Measurements from ENCODE around the gene RBPJL. TPM values are rescaled to one million over a fixed set of nuclear protein-coding genes. Genes with fewer than 3 reads are reported as not detected.
A peak's percentile ranks its signal among the peaks of the same experiment; 100 is the strongest.

Gene RBPJL
- total RNA-seq, 1 donor from 2014 or later = not detected

DNA sequence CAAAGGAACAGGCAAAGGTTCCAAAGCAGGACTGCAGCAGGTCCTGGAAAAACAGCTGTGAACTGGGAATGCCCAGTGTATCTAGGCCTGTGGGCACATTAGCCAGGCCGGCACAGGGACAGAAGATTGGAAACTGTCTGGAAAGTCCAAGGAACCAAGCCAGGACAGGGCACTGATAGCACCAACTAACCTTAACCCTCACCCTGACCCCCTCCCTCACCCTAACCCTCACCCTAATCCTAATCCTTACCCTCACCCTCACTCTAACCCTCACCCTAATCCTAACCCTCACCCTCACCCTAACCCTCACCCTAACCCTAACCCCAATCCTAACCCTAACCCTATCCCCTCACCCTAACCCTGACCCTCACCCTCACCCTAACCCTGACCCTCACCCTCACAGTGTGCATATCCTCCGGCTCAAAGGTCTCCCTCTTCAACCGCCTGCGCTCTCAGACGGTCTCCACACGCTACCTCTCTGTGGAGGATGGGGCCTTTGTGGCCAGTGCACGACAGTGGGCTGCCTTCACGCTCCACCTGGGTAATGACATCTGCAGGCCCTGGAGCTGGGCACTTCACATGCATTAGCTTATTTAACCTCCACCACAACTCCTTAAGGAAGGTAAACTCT lies 6.5 kb downstream of the RBPJL start:
- Mint-ChIP-seq H3K9me3 (no peaks in the 10 kb centered on the region), H3K4me3 (ENCODE audit: low read depth) (no peak overlapping the region), H3K27ac (no peak overlapping the region), H3K27me3 (ENCODE audit: low read depth) (peaks cover 37% of the 10 kb centered on the region), H3K36me3 (ENCODE audit: low read depth) (no peaks in the 10 kb centered on the region), H3K4me1 (ENCODE audit: low read depth) (peaks cover 21% of the 10 kb centered on the region)
- no peak for DNase-seq (ENCODE audit: low spot score)
- intact Hi-C loops (cut with micrococcal nuclease) = no loop called here

DNA sequence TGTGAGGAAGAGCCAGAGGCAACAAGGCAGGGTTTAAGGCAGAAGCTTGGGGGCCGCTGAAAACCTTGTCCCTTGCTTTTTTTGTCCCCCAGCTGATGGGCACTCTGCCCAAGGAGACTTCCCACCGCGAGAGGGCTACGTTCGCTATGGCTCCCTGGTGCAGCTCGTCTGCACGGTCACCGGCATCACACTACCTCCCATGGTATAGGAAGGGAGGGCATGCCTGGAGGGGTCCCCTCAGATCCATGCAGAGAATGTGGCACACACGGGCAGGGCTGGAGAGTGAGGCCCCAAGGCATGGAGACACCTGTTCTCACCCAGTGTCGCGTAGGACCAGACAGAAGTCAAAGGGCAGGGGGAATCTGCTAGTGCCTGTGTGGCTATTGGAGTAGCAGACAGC lies 7.3 kb downstream of the RBPJL start:
- Mint-ChIP-seq H3K36me3 (ENCODE audit: low read depth) (no peaks in the 10 kb centered on the region), H3K27me3 (ENCODE audit: low read depth) (peaks cover 35% of the 10 kb centered on the region), H3K4me1 (ENCODE audit: low read depth) (peaks cover 29% of the 10 kb centered on the region), H3K27ac (no peak overlapping the region), H3K4me3 (ENCODE audit: low read depth) (no peak overlapping the region), H3K9me3 (no peaks in the 10 kb centered on the region)
- intact Hi-C loops (cut with micrococcal nuclease) = no loop called here
- no peak for DNase-seq (ENCODE audit: low spot score)

DNA sequence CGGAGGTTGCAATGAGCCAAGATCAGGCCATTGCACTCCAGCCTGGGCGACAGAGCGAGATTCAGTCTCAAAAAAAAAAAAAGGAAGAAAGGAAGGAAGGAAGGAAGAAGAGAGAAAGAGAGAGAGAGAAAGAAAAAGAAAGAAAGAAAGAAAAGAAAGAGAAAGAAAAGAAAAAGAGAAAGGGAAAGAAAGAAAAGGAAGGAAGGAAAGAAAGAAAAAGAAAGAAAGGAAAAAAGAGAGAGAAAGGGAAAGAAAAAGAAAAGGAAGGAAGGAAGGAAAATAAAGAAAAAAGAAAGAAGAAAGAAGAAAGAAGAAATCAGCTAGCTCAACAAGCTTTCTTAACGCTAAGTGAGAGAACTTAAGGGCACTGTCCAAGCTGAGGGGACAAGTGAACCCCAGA lies 9.0 kb downstream of the RBPJL start:
- intact Hi-C loops (cut with micrococcal nuclease) = loop anchor here (5.0 kb wide), 2 partner anchors 42 to 137 kb away; no protein-coding TSS in a partner anchor
- Mint-ChIP-seq H3K4me1 (ENCODE audit: low read depth) (peaks cover 35% of the 10 kb centered on the region), H3K4me3 (ENCODE audit: low read depth) (no peak overlapping the region), H3K27ac (no peak overlapping the region), H3K9me3 (no peaks in the 10 kb centered on the region), H3K27me3 (ENCODE audit: low read depth) (peaks cover 26% of the 10 kb centered on the region), H3K36me3 (ENCODE audit: low read depth) (no peaks in the 10 kb centered on the region)
- DNase-seq (ENCODE audit: low spot score) = no peak

DNA sequence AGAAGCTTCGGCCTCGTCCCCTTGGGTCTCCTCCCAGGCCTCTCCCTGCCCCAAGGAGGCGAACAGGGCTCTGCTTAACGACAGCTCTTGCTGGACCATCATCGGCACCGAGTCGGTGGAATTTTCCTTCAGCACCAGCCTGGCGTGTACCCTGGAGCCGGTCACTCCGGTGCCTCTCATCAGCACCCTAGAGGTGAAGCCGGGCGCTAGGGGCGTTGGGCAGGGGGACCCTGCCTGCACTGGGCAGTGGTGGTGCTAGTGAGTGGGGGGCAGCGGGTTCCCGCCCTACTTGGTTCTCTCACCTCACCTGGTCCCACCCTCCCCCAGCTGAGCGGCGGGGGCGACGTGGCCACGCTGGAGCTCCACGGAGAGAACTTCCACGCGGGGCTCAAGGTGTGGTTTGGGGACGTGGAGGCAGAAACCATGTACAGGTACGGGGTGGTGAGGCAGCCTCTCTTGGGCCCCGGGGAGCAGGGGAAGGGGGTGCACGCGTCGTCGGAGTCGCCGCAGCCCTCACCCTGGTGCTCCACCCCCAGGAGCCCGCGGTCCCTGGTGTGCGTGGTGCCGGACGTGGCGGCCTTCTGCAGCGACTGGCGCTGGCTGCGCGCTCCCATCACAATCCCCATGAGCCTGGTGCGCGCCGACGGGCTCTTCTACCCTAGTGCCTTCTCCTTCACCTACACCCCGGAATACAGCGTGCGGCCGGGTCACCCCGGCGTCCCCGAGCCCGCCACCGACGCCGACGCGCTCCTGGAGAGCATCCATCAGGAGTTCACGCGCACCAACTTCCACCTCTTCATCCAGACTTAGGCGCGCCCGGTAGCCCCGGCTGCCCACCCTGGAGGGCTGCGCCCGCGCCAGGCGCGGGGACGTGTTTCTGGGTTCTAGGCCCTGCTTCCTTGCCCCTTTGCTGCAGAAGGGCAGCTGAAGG lies 9.8 kb downstream of the RBPJL start:
- Mint-ChIP-seq H3K27ac (no peak overlapping the region), H3K9me3 (no peaks in the 10 kb centered on the region), H3K27me3 (ENCODE audit: low read depth) (peaks cover 23% of the 10 kb centered on the region), H3K4me3 (ENCODE audit: low read depth) (no peak overlapping the region), H3K4me1 (ENCODE audit: low read depth) (peaks cover 37% of the 10 kb centered on the region), H3K36me3 (ENCODE audit: low read depth) (no peaks in the 10 kb centered on the region)
- no peak for DNase-seq (ENCODE audit: low spot score)
- intact Hi-C loops (cut with micrococcal nuclease) = loop anchor here (5.0 kb wide), 2 partner anchors 41 to 136 kb away; no protein-coding TSS in a partner anchor

DNA sequence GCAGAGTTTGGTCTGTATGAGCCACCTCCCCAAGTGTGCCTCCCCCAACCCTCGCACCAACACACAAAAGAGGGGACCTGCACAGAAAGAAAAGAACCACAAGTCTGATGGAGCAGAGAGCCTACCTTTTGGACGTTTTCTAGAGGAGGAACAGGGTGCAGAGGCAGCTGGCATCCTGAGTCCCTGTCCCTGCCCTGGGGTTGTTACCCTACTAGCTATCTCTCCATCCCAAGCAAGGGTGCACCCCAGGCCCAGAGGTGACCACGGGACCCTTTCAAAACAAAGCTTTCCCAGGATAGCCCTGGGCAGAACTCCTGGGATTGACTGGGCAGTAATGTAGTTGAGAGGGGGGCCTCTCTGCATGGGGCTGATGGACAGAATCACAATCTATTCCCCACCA lies 11.2 kb downstream of the RBPJL start:
- H3K36me3 Mint-ChIP-seq (ENCODE audit: low read depth) = no peaks in the 10 kb centered on the region
- intact Hi-C loops (cut with micrococcal nuclease) = loop anchor here (2.0 to 5.0 kb wide), 3 partner anchors 39 to 134 kb away; no protein-coding TSS in a partner anchor

DNA sequence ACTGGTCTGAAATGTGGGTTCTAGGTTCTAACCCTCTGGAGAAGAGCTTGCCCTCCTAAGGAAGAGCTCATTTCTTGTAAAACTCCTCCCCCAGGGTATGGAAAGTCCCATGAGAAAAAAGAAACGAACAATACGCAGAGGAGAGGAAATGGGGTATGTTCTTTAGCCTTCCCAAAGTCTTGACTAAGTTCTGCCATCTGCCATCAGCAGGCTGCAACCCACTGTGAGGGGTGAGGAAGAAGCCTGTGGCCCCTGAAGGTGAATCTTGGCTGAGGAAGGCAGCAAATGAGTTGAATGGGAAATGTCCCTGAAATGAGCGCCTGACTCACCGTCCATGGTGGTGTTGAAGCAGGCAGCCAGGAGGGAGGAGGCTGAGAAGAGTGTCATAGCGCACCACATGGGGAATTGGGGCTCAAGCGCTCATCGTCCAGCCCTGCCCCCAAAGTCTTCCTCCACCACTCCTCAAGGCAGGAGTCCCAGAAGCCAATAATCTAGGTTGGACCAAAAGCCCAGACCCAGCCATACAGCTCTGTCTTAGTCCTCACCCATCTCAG lies 11.8 kb downstream of the RBPJL start:
- Mint-ChIP-seq H3K36me3 (ENCODE audit: low read depth) (no peaks in the 10 kb centered on the region), H3K27ac (peak overlapping the region; percentile 69), H3K4me1 (ENCODE audit: low read depth) (peaks cover 32% of the 10 kb centered on the region), H3K4me3 (ENCODE audit: low read depth) (peak overlapping the region; percentile 9), H3K27me3 (ENCODE audit: low read depth) (peaks cover 22% of the 10 kb centered on the region), H3K9me3 (no peaks in the 10 kb centered on the region)
- intact Hi-C loops (cut with micrococcal nuclease) = loop anchor here (2.0 to 5.0 kb wide), 3 partner anchors 39 to 134 kb away; no protein-coding TSS in a partner anchor
- DNase-seq (ENCODE audit: low spot score) = no peak

More for the DNA sequence above, 11.2 kb downstream of the RBPJL start:
- H3K4me3 Mint-ChIP-seq (ENCODE audit: low read depth) = no peak overlapping the region
- H3K4me1 Mint-ChIP-seq (ENCODE audit: low read depth) = peaks cover 32% of the 10 kb centered on the region
- H3K27me3 Mint-ChIP-seq (ENCODE audit: low read depth) = peaks cover 22% of the 10 kb centered on the region
- peak overlapping the region; percentile 69 for H3K27ac Mint-ChIP-seq
- H3K9me3 Mint-ChIP-seq = no peaks in the 10 kb centered on the region
- DNase-seq (ENCODE audit: low spot score) = no peak

DNA sequence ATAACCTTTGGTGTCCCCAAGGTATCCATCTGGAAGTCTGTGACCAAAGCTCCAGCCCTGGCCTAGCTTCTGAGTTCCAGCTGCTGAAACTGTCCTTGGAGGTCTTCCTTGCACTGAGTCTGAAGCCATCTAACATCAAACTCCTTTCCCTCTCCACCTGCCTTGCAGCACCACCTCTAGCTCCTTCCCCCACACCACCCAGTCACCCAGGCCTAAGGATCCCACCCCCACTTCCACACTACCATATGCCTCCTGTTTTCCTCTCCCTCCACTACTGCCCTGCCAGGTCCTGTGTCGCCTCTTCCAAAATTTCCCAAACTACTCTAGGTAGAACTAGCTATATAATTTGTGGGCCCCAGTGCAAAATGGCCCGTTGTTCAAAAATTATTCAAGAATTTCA lies 12.3 kb downstream of the RBPJL start:
- Mint-ChIP-seq H3K27ac (peak overlapping the region; percentile 64), H3K9me3 (no peaks in the 10 kb centered on the region), H3K4me1 (ENCODE audit: low read depth) (peaks cover 32% of the 10 kb centered on the region), H3K36me3 (ENCODE audit: low read depth) (no peaks in the 10 kb centered on the region), H3K4me3 (ENCODE audit: low read depth) (no peak overlapping the region), H3K27me3 (ENCODE audit: low read depth) (peaks cover 22% of the 10 kb centered on the region)
- intact Hi-C loops (cut with micrococcal nuclease) = loop anchor here (2.0 to 5.0 kb wide), 3 partner anchors 38 to 133 kb away; no protein-coding TSS in a partner anchor
- DNase-seq (ENCODE audit: low spot score) = no peak

DNA sequence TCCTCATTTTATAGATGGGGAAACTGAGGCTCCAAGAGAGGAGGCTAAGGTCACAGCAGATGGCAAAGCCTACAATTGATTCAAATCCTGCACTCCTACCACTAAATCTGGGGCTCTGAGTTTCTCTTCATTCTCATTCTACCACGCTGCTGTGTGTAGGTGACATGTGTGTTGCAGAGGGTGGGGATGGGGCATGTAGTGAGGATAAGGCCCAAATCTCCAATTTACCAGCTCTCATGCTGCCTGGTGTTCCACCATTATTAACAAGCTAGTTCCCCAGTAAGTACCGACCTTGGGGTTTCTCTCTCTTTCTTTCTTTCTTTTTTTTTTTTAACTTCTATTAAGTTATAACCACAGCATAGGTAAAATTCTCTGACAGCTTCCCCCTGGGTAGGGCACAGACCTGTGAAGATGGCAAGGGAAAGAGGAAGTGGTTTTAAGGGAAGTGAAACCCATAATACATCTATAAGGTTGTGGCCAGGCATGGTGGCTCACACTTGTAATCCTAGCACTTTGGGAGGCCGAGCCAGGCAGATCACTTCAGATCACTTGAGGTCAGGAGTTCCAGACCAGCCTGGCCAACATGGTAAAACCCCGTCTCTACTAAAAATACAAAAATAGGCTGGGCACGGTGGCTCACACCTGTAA lies 14.4 kb downstream of the RBPJL start:
- Mint-ChIP-seq H3K36me3 (ENCODE audit: low read depth) (peaks cover 6% of the 10 kb centered on the region), H3K4me3 (ENCODE audit: low read depth) (no peak overlapping the region), H3K27me3 (ENCODE audit: low read depth) (peaks cover 11% of the 10 kb centered on the region), H3K4me1 (ENCODE audit: low read depth) (peaks cover 32% of the 10 kb centered on the region), H3K9me3 (no peaks in the 10 kb centered on the region), H3K27ac (peak overlapping the region; percentile 62)
- no peak for DNase-seq (ENCODE audit: low spot score)
- intact Hi-C loops (cut with micrococcal nuclease) = no loop called here

DNA sequence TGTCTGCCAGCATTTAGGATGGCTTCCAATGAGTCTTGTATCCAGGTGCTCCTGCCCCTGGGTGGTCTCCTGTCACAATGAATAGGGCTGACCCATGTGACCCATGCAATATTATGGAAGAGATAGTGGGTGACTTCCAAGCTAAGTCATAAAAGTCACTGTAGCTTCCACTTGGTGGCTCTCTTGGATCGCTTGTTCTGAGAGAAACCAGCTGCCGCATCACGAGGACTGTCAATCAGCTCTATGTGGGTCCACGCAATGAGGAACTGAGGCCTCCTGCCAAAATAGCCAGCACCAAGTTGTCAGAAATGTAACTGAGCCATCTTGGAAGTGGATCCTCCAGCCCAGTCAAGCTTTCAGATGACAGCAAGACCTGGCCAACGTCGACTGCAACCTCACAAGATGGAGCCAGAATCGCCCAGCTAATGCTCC lies 16.3 kb downstream of the RBPJL start:
- no peak overlapping the region for H3K27ac Mint-ChIP-seq
- no peak for DNase-seq (ENCODE audit: low spot score)

DNA sequence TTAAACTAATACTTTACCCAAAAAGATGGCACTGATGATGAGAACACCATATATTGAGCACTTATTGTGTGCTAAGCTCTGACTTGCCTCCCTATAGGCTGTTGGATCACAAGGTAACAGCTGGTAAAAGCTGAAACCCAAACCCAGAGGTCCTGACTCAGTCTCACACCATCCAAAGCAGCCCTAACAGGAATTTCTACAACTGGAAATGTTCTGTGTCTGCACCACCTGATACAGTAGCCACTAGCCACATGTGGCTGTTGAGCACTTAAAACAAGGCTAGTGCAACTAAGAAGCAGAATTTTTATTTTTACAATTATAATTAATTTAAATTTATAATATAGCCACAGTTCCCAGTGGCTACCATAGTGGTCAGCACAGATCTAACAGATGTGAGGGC lies 17.1 kb downstream of the RBPJL start:
- H3K27ac Mint-ChIP-seq = no peak overlapping the region
- H3K36me3 Mint-ChIP-seq (ENCODE audit: low read depth) = peaks cover 30% of the 10 kb centered on the region
- DNase-seq (ENCODE audit: low spot score) = no peak
- H3K27me3 Mint-ChIP-seq (ENCODE audit: low read depth) = no peaks in the 10 kb centered on the region
- H3K4me3 Mint-ChIP-seq (ENCODE audit: low read depth) = no peak overlapping the region
- H3K4me1 Mint-ChIP-seq (ENCODE audit: low read depth) = peaks cover 18% of the 10 kb centered on the region
- no peaks in the 10 kb centered on the region for H3K9me3 Mint-ChIP-seq
- intact Hi-C loops (cut with micrococcal nuclease) = no loop called here

More for the DNA sequence above, 16.3 kb downstream of the RBPJL start:
- intact Hi-C loops (cut with micrococcal nuclease) = no loop called here
- Mint-ChIP-seq H3K4me3 (ENCODE audit: low read depth) (no peak overlapping the region), H3K4me1 (ENCODE audit: low read depth) (peaks cover 26% of the 10 kb centered on the region), H3K36me3 (ENCODE audit: low read depth) (peaks cover 22% of the 10 kb centered on the region), H3K27me3 (ENCODE audit: low read depth) (no peaks in the 10 kb centered on the region), H3K9me3 (no peaks in the 10 kb centered on the region)

DNA sequence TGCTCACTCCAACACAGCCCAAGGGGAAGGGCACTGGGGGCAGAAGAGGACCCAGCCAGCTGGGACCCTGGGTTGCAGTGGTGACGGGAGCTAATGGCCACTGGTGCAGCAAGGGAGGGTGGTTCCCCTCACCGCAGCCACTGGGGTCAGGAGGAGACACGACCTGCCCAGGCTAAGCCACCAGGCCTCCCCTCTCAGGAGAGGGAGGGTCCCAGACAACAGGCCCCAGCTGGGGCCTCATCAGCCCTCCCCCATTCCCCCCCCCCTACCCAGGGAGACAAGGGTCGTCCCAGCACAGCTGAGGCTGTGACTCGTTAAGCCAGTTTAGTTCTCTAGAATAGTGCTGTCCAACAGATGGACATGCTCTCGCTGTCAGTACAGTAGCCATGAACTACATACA lies 18.7 kb downstream of the RBPJL start:
- no peaks in the 10 kb centered on the region for H3K9me3 Mint-ChIP-seq

DNA sequence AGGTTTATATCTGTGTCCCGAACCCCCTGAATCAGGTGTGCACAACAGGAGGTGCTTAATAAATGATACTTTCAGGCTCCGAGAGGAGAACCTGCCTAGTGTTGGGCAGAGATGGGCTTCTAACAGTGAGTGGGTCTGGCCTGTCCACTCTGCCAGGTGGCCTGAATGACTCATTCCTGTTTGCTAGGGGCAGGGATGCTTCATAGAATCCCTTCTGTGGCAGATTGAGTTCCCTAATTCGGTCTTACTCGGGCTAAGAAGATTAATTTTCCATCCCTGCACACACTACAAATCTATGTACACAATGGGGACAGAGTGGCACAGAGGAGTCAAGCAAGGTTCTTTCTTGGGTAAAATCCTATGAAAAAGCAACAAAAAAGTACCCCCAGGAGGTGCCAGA lies 21.8 kb downstream of the RBPJL start:
- intact Hi-C loops (cut with micrococcal nuclease) = no loop called here
- no peak for DNase-seq (ENCODE audit: low spot score)
- H3K9me3 Mint-ChIP-seq = no peaks in the 10 kb centered on the region
- no peak overlapping the region for H3K4me3 Mint-ChIP-seq (ENCODE audit: low read depth)
- peaks cover 65% of the 10 kb centered on the region for H3K36me3 Mint-ChIP-seq (ENCODE audit: low read depth)
- no peak overlapping the region for H3K27ac Mint-ChIP-seq
- peaks cover 1% of the 10 kb centered on the region for H3K4me1 Mint-ChIP-seq (ENCODE audit: low read depth)
- H3K27me3 Mint-ChIP-seq (ENCODE audit: low read depth) = no peaks in the 10 kb centered on the region

More for the DNA sequence above, 18.7 kb downstream of the RBPJL start:
- Mint-ChIP-seq H3K27me3 (ENCODE audit: low read depth) (no peaks in the 10 kb centered on the region), H3K4me1 (ENCODE audit: low read depth) (peaks cover 10% of the 10 kb centered on the region), H3K36me3 (ENCODE audit: low read depth) (peaks cover 44% of the 10 kb centered on the region), H3K4me3 (ENCODE audit: low read depth) (no peak overlapping the region), H3K27ac (no peak overlapping the region)
- intact Hi-C loops (cut with micrococcal nuclease) = no loop called here
- no peak for DNase-seq (ENCODE audit: low spot score)
